Measurements from ENCODE around the gene PNPO. TPM values are rescaled to one million over a fixed set of nuclear protein-coding genes. Genes with fewer than 3 reads are reported as not detected.
"Not testable (repeated sequence)": the region's sequence is repeated elsewhere in the genome, so short reads cannot be mapped to it uniquely, and the experiment has no call there.

Gene PNPO
- total RNA-seq, 1 donor = 26.7 TPM

GRCh38 chr17:47970725-47971499 is 29.5 kb downstream of the PNPO start, which contains the start of gene CDK5RAP3:
Gene CDK5RAP3, plus strand, starts transcription at chr17:47971113. Its CDS starts 34 bp downstream, at chr17:47971147.
- DNase-seq (ENCODE audit: low read depth in 2 of 3, low spot score in 2 of 3) = peak; percentile 93 to 99 (median 99)

GRCh38 chr17:47973541-47973940 is 32.2 kb downstream of the PNPO start:
- DNase-seq (ENCODE audit: low read depth in 2 of 3, low spot score in 2 of 3) = no peak

GRCh38 chr17:47975189-47975822 is 33.9 kb downstream of the PNPO start:
- no peak for DNase-seq (ENCODE audit: low read depth in 2 of 3, low spot score in 2 of 3)

- no peak for DNase-seq (ENCODE audit: low read depth in 2 of 3, low spot score in 2 of 3)
These were observed 34.4 kb downstream of the PNPO start for GRCh38 chr17:47975823-47976205.

- DNase-seq (ENCODE audit: low read depth in 2 of 3, low spot score in 2 of 3) = peak; percentile 31 to 76 (median 64)
These were observed 37.0 kb downstream of the PNPO start for GRCh38 chr17:47978324-47978723.

- no peak for DNase-seq (ENCODE audit: low read depth in 2 of 3, low spot score in 2 of 3)
These were observed 39.2 kb downstream of the PNPO start for GRCh38 chr17:47980541-47980940.

GRCh38 chr17:47981462-47981861 is 40.1 kb downstream of the PNPO start:
- DNase-seq (ENCODE audit: low read depth in 2 of 3, low spot score in 2 of 3) = peak in 2 of 3 donors; percentile 45 to 81

GRCh38 chr17:47982091-47982617 is 40.8 kb downstream of the PNPO start:
- no peak for DNase-seq (ENCODE audit: low read depth in 2 of 3, low spot score in 2 of 3)

- DNase-seq (ENCODE audit: low read depth in 2 of 3, low spot score in 2 of 3) = peak in 1 of 3 donors; percentile 15
These were observed 41.4 kb downstream of the PNPO start for GRCh38 chr17:47982645-47983390.

- no peak for DNase-seq (ENCODE audit: low read depth in 2 of 3, low spot score in 2 of 3)
These were observed 42.3 kb downstream of the PNPO start for GRCh38 chr17:47983492-47984223.

- no peak for DNase-seq (ENCODE audit: low read depth in 2 of 3, low spot score in 2 of 3)
These were observed 45.1 kb downstream of the PNPO start for GRCh38 chr17:47986520-47986919.

- DNase-seq (ENCODE audit: low read depth in 2 of 3, low spot score in 2 of 3) = no peak
These were observed 46.0 kb downstream of the PNPO start for GRCh38 chr17:47987240-47987835.

GRCh38 chr17:47988445-47988844 is 47.1 kb downstream of the PNPO start:
- DNase-seq (ENCODE audit: low read depth in 2 of 3, low spot score in 2 of 3) = not testable (repeated sequence)

- DNase-seq (ENCODE audit: low read depth in 2 of 3, low spot score in 2 of 3) = no peak
These were observed 47.8 kb downstream of the PNPO start for GRCh38 chr17:47989159-47989558.

- no peak for DNase-seq (ENCODE audit: low read depth in 2 of 3, low spot score in 2 of 3)
These were observed 48.3 kb downstream of the PNPO start for GRCh38 chr17:47989700-47990099.

- DNase-seq (ENCODE audit: low read depth in 2 of 3, low spot score in 2 of 3) = no peak
These were observed 49.8 kb downstream of the PNPO start for GRCh38 chr17:47990962-47991731.

GRCh38 chr17:47992216-47992615 is 50.8 kb downstream of the PNPO start:
- DNase-seq (ENCODE audit: low read depth in 2 of 3, low spot score in 2 of 3) = no peak

- no peak for DNase-seq (ENCODE audit: low read depth in 2 of 3, low spot score in 2 of 3)
These were observed 51.7 kb downstream of the PNPO start for GRCh38 chr17:47993031-47993564.

- no peak for DNase-seq (ENCODE audit: low read depth in 2 of 3, low spot score in 2 of 3)
These were observed 52.6 kb downstream of the PNPO start for GRCh38 chr17:47993964-47994363.

Measured in hematopoietic multipotent progenitor cell (in vitro differentiated cells).